K562 (cell line): ENCODE results near the gene CD46. TPM values are rescaled to one million over a fixed set of nuclear protein-coding genes. Genes with fewer than 3 reads are reported as not detected.

Source experiments
- GABPB1 ChIP-seq: sonication (generic); formaldehyde crosslinking; IDR thresholded peaks from 2 replicates; pipeline ENCODE4 v1.8.0; 2022; ENCODE audit warnings: mild to moderate bottlenecking, missing genetic modification reagents
- GTF2B ChIP-seq: IDR thresholded peaks from 2 replicates; pipeline ENCODE4 v1.6.1; 2011; ENCODE audit not compliant: insufficient read length; ENCODE audit errors: extremely low read depth
- HNRNPUL1 ChIP-seq: fragments of 200-400 bp; formaldehyde crosslinking; IDR thresholded peaks from 2 replicates; pipeline ENCODE4 v1.6.1; 2017; ENCODE audit warnings: low read length
- MCM5 ChIP-seq: fragments of 450-650 bp; IDR thresholded peaks from 2 replicates; pipeline ENCODE4 v1.6.1; 2016; ENCODE audit warnings: low read depth
- MLLT1 ChIP-seq, 2 experiments: fragments of 450-650 bp; IDR thresholded peaks; 2 replicates each; pipeline ENCODE4 v1.6.1; 2016
- MXD1 ChIP-seq: fragments of 250-450 bp; sonication (Bioruptor Pico); IDR thresholded peaks from 2 replicates; pipeline ENCODE4 v1.8.0; 2021; ENCODE audit warnings: borderline replicate concordance, mild to moderate bottlenecking, moderate library complexity; ENCODE audit not compliant: poor library complexity, severe bottlenecking
- POLR2B ChIP-seq: fragments of 450-650 bp; IDR thresholded peaks from 2 replicates; pipeline ENCODE4 v1.6.1; 2018; ENCODE audit warnings: low read depth; ENCODE audit not compliant: partially characterized antibody
- POLR3G ChIP-seq: IDR thresholded peaks from 2 replicates; pipeline ENCODE4 v1.6.1; 2011; ENCODE audit not compliant: insufficient read length, insufficient replicate concordance; ENCODE audit errors: extremely low read depth
- PRMT5 ChIP-seq: sonication (generic); formaldehyde crosslinking; IDR thresholded peaks from 2 replicates; pipeline ENCODE4 v1.5.0; 2020; ENCODE audit warnings: missing genetic modification reagents
- PTRF ChIP-seq: fragments of 450-650 bp; IDR thresholded peaks from 2 replicates; pipeline ENCODE4 v1.6.1; 2016; ENCODE audit warnings: mild to moderate bottlenecking, missing genetic modification characterization, missing compliant biosample characterization
- RCOR1 ChIP-seq, 2 experiments: IDR thresholded peaks; 2 replicates each; pipeline ENCODE4 v1.6.1; 2012; ENCODE audit warnings: low read depth in 2 of 2, low read length in 2 of 2, borderline replicate concordance in 1 of 2, improper control_type of control experiment in 1 of 2
- RFX5 ChIP-seq: IDR thresholded peaks from 2 replicates; pipeline ENCODE4 v1.6.1; 2011; ENCODE audit warnings: low read depth, mild to moderate bottlenecking, improper control_type of control experiment, low read length
- RNF2 ChIP-seq: sonication (generic); IDR thresholded peaks from 2 replicates; pipeline ENCODE4 v1.6.1; 2016
- SPI1 ChIP-seq: IDR thresholded peaks from 2 replicates; pipeline ENCODE4 v1.6.1; 2011; ENCODE audit warnings: low read depth, low read length, control low read depth, borderline replicate concordance
- TAL1 ChIP-seq: fragments of 450-650 bp; IDR thresholded peaks from 2 replicates; pipeline ENCODE4 v1.6.1; 2016; ENCODE audit warnings: mild to moderate bottlenecking
- TCF7L2 ChIP-seq: fragments of 150-350 bp; IDR thresholded peaks from 2 replicates; pipeline ENCODE4 v1.6.1; 2016; ENCODE audit warnings: low read depth, mild to moderate bottlenecking, low read length, moderate library complexity
- THRAP3 ChIP-seq: fragments of 450-650 bp; IDR thresholded peaks from 2 replicates; pipeline ENCODE4 v1.6.1; 2016; ENCODE audit warnings: mild to moderate bottlenecking, inconsistent platforms, borderline replicate concordance
- WHSC1 ChIP-seq: IDR thresholded peaks from one replicate; pipeline ENCODE4 v1.6.1; 2012; ENCODE audit warnings: low read length, control low read depth, inconsistent platforms
- ZNF589 ChIP-seq: fragments of 200-800 bp; sonication (Bioruptor generic); IDR thresholded peaks from 2 replicates; pipeline ENCODE4 v1.6.1; 2016; ENCODE audit warnings: low read depth, missing genetic modification characterization, missing compliant biosample characterization
- ZNF707 ChIP-seq: fragments of 250-450 bp; sonication (Bioruptor Pico); conservative IDR thresholded peaks from 2 replicates; pipeline ENCODE4 v1.8.0; 2022; ENCODE audit warnings: inconsistent platforms, mild to moderate bottlenecking, moderate library complexity
- ZNF778 ChIP-seq: fragments of 450-650 bp; formaldehyde crosslinking; IDR thresholded peaks from 2 replicates; pipeline ENCODE4 v1.4.0; 2020; ENCODE audit warnings: mild to moderate bottlenecking, moderate library complexity
- polyA plus RNA-seq, 8 experiments: library from polyadenylated mRNA; depleted of rRNA in 4 of 8; stranded (reverse) in 5 of 8; unstranded in 3 of 8; fragments of >200 nt; fragmentation: Nextera tagmentation in 2 of 8; fragmentation: Illumina TruSeq in 1 of 8; extraction: Ambion mirVana in 2 of 8; extraction: Trizol in 1 of 8; gene quantifications; 2 replicates each; pipeline versions ENCODE4 v1.2.1 to v1.2.3, GENCODE V29; 2011 to 2014; ENCODE audit warnings: inconsistent platforms in 1 of 8, missing spikeins in 1 of 8
- total RNA-seq, 7 experiments: library from RNA; depleted of rRNA in 6 of 7; stranded (reverse); fragments of >200 nt in 6 of 7; fragmentation: Illumina TruSeq in 2 of 7; extraction: Trizol in 2 of 7; gene quantifications; 2 replicates each; pipeline versions ENCODE4 v1.2.1 to v1.2.3, GENCODE V29; 2011 to 2021; ENCODE audit warnings: low replicate concordance in 1 of 7
- TF ChIP-seq, protein P1 (sequence below): conservative IDR thresholded peaks from 2 replicates; pipeline ENCODE4 v1.6.1; 2011; ENCODE audit warnings: low read depth, mild to moderate bottlenecking, low read length; ENCODE audit not compliant: control insufficient read depth
- TF ChIP-seq, protein P2 (sequence below): sonication (generic); formaldehyde crosslinking; IDR thresholded peaks from 2 replicates; pipeline ENCODE4 v1.9.0; 2022; ENCODE audit warnings: mild to moderate bottlenecking, missing genetic modification reagents
- TF ChIP-seq, protein P3 (sequence below): fragments of 200-800 bp; sonication (Bioruptor generic); IDR thresholded peaks from 2 replicates; pipeline ENCODE4 v1.6.1; 2017; ENCODE audit warnings: missing genetic modification characterization, missing compliant biosample characterization

CD46 gene
- total and polyA plus RNA-seq, 9 of the 15 experiments (the other 6 are each of a cell fraction or from before 2014, with no cell fraction given): 87.9 to 374 (median 156) TPM

GRCh38 chr1:207751790-207752455, at the start of gene CD46 (continued):
- peak in 1 of 2 experiments; percentile 75; a peak in 2 of 4 replicates for TF ChIP-seq RCOR1 (IDR thresholded peaks at IDR 0.05; ENCODE audit: borderline replicate concordance in 1 of 2, low read depth in 2 of 2, low read length in 2 of 2)
- no peak for TF ChIP-seq TAL1
- TF ChIP-seq THRAP3: no peak
- TF ChIP-seq SPI1: peak; percentile 92
- TF ChIP-seq, protein P1, sequence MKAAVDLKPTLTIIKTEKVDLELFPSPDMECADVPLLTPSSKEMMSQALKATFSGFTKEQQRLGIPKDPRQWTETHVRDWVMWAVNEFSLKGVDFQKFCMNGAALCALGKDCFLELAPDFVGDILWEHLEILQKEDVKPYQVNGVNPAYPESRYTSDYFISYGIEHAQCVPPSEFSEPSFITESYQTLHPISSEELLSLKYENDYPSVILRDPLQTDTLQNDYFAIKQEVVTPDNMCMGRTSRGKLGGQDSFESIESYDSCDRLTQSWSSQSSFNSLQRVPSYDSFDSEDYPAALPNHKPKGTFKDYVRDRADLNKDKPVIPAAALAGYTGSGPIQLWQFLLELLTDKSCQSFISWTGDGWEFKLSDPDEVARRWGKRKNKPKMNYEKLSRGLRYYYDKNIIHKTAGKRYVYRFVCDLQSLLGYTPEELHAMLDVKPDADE: peak; percentile 42; the same call in 1 of the 2 replicates
- TF ChIP-seq, protein P2, sequence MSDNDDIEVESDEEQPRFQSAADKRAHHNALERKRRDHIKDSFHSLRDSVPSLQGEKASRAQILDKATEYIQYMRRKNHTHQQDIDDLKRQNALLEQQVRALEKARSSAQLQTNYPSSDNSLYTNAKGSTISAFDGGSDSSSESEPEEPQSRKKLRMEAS: peak; percentile 12; the same call in 1 of the 2 replicates
- no peak for TF ChIP-seq MXD1 (CRISPR knock-in tag)
- TF ChIP-seq GABPB1 (CRISPR knock-in tag): peak; percentile 95
- no peak for TF ChIP-seq PTRF
- no peak for TF ChIP-seq WHSC1
- peak; percentile 42; the same call in 1 of the 2 replicates for TF ChIP-seq RFX5
- no peak for TF ChIP-seq GTF2B
- TF ChIP-seq PRMT5 (CRISPR knock-in tag): no peak
- no peak for TF ChIP-seq TCF7L2
- no peak for TF ChIP-seq HNRNPUL1
- no peak for TF ChIP-seq POLR3G
- TF ChIP-seq ZNF707: no peak
- TF ChIP-seq MCM5: no peak
- peak; percentile 64; the same call in 1 of the 2 replicates for TF ChIP-seq ZNF589 (CRISPR knock-in tag)
- no peak for TF ChIP-seq ZNF778 (CRISPR knock-in tag)
- peak; percentile 90 for TF ChIP-seq POLR2B
- TF ChIP-seq, protein P3, sequence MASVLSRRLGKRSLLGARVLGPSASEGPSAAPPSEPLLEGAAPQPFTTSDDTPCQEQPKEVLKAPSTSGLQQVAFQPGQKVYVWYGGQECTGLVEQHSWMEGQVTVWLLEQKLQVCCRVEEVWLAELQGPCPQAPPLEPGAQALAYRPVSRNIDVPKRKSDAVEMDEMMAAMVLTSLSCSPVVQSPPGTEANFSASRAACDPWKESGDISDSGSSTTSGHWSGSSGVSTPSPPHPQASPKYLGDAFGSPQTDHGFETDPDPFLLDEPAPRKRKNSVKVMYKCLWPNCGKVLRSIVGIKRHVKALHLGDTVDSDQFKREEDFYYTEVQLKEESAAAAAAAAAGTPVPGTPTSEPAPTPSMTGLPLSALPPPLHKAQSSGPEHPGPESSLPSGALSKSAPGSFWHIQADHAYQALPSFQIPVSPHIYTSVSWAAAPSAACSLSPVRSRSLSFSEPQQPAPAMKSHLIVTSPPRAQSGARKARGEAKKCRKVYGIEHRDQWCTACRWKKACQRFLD (CRISPR knock-in tag): peak; percentile 27; the same call in 1 of the 2 replicates
- no peak; the same call in 1 of the 2 replicates for TF ChIP-seq RNF2
- TF ChIP-seq MLLT1 (IDR thresholded peaks at IDR 0.05): peak; percentile 67 to 91
